ENCODE data around the gene UBE4B. TPM values are rescaled to one million over a fixed set of nuclear protein-coding genes. Genes with fewer than 3 reads are reported as not detected.
"Not testable (repeated sequence)": the region's sequence is repeated elsewhere in the genome, so short reads cannot be mapped to it uniquely, and the experiment has no call there.

The UBE4B gene
- total RNA-seq, 1 donor from 2014 or later, result 16.4 TPM

GRCh38 chr1:10171995-10172669, 139.4 kb downstream of the UBE4B start:
- no peak for DNase-seq (ENCODE audit: low read depth in 2 of 2)

DNA sequence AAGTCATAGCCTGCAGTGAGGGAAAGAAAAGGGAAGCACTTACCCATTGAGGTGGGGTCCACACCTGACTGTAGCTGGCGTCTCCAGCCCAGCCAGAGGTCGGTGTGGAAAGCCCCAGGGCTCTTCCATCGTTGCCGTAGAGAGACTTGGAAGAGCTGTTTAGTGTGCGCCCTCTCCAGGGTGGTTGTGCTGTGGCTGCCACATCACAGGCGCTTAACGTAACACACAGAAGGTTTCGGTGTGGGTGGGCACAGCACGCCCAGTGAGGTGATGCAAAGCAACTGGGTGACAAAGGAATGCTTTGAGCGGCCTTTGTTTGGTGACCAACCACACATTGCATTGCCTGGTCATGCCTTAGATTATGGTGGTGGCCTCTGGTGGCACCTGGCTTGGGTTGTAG, 140.8 kb downstream of the UBE4B start:
- no peak for DNase-seq (ENCODE audit: low read depth in 2 of 2)

GRCh38 chr1:10177876-10178275, 145.1 kb downstream of the UBE4B start:
- no peak for DNase-seq (ENCODE audit: low read depth in 2 of 2)

- DNase-seq (ENCODE audit: low read depth in 2 of 2), result no peak
Observed at GRCh38 chr1:10178597-10179405, 146.0 kb downstream of the UBE4B start.

DNA sequence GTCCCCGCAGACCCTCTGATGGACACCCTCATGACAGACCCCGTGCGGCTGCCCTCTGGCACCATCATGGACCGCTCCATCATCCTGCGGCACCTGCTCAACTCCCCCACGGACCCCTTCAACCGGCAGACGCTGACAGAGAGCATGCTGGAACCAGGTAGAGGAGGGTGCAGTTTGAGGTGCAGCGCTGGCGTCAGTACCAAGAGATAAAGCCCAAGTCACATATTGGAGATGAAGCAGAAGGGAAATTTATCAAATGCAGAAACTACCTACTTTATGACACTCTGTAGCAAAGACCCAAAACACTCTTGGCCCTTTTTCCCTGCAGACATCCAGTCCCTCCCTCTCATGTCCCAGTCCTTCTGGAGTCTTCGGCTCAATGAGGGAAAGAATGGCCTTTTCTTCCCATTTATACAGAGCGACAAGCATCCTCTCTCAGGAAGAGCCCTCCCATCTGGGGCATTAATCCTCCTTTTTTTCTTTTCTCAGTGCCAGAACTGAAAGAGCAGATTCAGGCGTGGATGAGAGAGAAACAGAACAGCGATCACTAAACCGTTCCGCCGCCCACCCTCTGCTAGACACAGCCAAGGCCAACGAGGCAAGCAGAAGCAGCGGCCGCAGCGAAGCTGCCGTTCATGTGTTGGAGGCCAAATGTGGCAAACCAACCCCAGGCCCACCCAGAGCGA, 146.8 kb downstream of the UBE4B start:
- DNase-seq (ENCODE audit: low read depth in 2 of 2), result no peak

DNA sequence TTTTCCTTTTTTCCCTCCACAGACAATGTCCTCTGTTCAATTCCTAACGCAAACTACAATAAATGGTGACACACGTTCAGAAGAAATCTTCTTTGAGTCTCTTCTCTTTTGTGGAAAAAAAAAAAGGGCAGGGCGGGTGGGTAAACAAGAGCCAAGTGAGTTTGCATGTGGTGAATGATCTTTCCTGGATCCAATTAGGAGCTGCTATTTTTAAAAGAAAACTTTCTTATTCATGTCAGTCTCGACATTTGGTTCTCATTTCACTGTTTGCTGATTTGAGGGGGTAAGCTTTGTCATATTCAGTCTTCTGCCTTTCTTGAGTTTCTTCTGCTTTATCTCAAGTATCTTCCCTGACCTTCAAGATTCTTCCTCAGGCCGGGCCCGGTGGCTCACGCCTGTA, 148.4 kb downstream of the UBE4B start:
- DNase-seq (ENCODE audit: low read depth in 2 of 2), result no peak

- DNase-seq (ENCODE audit: low read depth in 2 of 2), result no peak
Observed at GRCh38 chr1:10185759-10186158, 153.0 kb downstream of the UBE4B start.

DNA sequence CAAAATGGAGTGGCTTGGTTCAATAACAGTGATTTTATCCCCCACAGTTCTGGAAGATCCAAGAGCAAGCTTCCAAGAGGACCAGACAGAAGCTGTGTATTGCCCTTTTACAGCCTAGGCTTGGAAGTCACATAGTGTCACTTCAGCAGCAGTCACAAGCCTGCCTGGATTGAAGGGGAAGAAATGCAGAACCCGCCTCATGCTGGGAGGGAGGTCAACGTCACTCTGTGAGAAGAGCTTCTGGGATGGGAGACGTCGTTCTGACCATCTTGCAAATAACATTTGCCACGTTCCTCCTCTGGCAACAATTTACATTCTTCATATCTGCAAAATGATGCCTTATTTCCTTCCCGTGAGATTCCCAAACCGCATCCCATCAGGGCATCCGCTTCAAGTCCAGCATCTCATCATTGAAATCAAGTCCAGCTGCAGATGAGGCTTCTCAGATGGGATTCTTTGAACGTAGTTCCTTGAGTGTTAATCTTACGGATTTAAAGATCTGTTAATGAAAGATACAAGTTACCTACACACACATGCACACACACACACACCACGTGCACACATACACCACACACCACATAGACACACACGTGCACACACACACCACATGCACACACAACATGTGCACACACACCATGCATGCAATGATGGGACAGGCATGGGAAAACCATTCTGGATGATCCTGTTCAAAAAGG, 153.7 kb downstream of the UBE4B start:
- no peak for DNase-seq (ENCODE audit: low read depth in 2 of 2)

- DNase-seq (ENCODE audit: low read depth in 2 of 2), result no peak
Observed at GRCh38 chr1:10187026-10187334, 154.2 kb downstream of the UBE4B start.

- DNase-seq (ENCODE audit: low read depth in 2 of 2), result no peak
Observed at GRCh38 chr1:10188133-10188650, 155.4 kb downstream of the UBE4B start.

- DNase-seq (ENCODE audit: low read depth in 2 of 2), result no peak
Observed at GRCh38 chr1:10189659-10190058, 156.9 kb downstream of the UBE4B start.

DNA sequence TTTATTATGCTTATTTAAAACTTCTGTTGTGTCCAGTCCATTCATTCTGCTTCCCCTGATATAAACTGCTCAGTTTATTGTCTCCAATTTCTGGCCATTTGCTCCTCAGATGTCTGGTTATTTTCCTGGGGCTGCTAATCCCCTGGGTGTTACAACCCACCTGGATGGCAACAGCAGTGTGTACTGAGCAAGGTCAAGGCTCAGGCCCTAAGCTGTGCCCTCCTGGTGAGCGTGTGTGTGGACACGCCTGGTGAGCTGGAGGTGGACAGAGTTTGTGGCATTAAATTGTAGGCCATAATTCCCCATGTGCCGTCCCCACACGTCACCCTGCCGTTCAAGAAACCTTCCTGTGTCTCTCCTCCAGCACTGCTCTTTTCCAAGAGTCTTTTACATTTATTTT, 159.5 kb downstream of the UBE4B start:
- no peak for DNase-seq (ENCODE audit: low read depth in 2 of 2)

DNA sequence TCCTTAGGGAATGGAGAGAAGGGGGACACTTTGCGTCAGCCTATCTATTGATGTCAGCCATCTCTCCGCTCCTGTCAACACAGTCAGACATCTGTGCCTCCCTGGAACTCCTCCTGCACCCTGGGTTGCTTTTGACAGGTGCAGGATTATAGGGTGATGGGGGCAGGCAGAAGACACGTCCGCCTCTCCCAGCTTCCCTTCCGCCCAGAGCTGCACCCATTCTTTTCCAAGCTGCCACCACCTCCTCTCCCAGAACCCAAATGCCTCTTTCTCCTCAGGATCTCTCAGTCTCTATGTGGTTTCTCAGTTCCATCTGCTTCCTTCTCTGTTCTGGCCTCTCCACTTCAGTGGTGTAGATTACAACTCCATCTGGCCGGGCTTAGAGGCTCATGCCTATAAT, 160.5 kb downstream of the UBE4B start:
- no peak for DNase-seq (ENCODE audit: low read depth in 2 of 2)

DNA sequence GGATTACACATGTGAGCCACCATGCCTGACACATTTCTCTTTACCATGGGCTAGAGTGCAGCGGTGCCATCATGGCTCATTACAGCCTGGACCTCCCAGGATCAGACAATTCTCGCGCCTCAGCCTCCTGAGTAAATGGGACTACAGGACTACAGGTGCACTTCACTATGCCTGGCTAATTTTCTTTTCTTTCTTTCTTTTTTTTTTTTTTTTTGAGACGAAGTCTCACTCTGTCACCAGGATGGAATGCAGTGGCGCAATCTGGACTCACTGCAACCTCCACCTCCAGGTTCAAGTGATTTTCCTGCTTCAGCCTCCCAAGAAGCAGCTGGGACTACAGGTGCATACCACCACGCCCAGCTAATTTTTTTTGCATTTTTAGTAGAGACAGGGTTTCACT, 162.8 kb downstream of the UBE4B start:
- no peak for DNase-seq (ENCODE audit: low read depth in 2 of 2)

DNA sequence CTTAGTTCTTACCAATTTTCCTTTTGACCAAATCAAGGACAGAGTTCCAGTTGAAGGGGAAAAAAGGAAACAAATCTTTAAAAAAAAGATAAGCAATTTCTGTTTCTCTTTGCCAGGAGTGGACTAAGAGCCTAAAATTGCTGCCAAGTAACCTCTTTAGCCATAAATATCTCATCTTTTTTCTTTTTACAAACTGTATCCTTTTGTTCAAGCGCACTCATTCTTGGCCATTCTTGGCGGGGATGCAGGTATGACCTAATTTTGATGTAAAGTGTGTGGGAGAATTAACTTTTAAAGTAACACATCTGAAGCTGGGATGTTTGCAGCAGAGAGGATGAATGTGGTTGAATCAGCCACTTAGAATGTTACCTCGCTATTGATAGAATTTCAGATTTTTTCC, 164.2 kb downstream of the UBE4B start:
- DNase-seq (ENCODE audit: low read depth in 2 of 2), result no peak

GRCh38 chr1:10200620-10201019, 167.9 kb downstream of the UBE4B start:
- DNase-seq (ENCODE audit: low read depth in 2 of 2), result no peak

DNA sequence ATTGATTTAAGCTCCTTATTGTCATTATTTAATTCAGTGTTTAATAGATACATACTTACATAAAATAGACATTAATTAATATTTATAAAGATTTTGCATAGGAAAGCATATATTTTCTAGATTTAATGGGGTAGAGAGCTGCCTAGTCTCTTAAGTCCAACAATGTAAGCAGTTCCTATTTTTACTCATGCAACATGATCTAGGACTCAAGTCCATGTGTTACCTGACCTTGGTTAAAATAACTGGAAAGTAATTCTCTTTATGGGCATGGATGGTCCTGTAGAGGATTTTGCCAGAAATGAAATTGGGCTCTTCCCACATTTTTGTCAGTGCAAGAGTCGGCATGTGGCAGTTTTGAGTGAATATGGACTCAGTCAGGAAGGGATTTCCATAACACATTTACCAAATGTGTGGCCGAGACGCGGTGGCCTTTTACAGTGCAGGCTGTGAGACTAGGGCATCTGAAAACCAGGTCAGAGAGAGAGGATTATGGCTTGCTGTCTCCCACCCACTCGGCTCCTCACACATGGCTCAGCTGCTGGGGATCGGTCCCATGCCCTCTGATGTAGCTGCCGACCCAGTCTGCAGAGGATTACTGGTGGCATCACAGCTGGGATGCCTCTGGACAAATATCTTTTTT, 171.4 kb downstream of the UBE4B start:
- DNase-seq (ENCODE audit: low read depth in 2 of 2), result no peak

- not testable (repeated sequence) for DNase-seq (ENCODE audit: low read depth in 2 of 2)
Observed at GRCh38 chr1:10205206-10205605, 172.4 kb downstream of the UBE4B start.

GRCh38 chr1:10207810-10208209, 175.1 kb downstream of the UBE4B start:
- no peak for DNase-seq (ENCODE audit: low read depth in 2 of 2)

DNA sequence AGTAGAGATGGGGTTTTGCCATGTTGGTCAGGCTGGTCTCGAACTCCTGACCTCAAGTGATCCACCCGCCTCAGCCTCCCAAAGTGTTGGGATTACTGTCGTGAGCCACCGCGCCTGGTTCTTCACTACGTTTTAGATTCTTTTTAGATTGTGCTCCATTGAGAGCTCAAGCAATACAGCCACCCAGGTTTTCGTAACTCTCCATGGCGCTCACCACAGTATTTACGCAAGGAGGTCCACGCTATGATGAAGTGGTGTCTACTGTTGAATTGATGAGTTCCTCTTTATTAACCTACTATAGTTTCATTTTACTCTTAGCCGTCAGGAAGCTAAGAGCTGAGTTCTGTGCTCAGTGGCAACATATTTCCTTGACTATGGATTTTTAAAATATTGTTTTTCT, 175.8 kb downstream of the UBE4B start:
- DNase-seq (ENCODE audit: low read depth in 2 of 2), result no peak

- DNase-seq (ENCODE audit: low read depth in 2 of 2), result no peak
Observed at GRCh38 chr1:10209590-10209904, 176.8 kb downstream of the UBE4B start.
